ENCODE measurements around the gene SCTR.

Gene SCTR

GRCh38 chr2:119521433-119522050 lies 2.7 kb downstream of the SCTR start (continued):
- TF ChIP-seq CSRNP3 (CRISPR knock-in tag; IDR thresholded peaks at IDR 0.05) (no peak), CREB5 (CRISPR knock-in tag; IDR thresholded peaks at IDR 0.05; ENCODE audit: low read depth) (no peak), ZNF565 (CRISPR knock-in tag; conservative IDR thresholded peaks at IDR 0.05; ENCODE audit: low read depth) (no peak), ZNF8 (CRISPR knock-in tag; IDR thresholded peaks at IDR 0.05) (no peak)

- no peak for TF ChIP-seq CSDC2 (CRISPR knock-in tag; IDR thresholded peaks at IDR 0.05)
- no peak for TF ChIP-seq OSR1 (CRISPR knock-in tag; IDR thresholded peaks at IDR 0.05)
- no peak for TF ChIP-seq ZNF565 (CRISPR knock-in tag; conservative IDR thresholded peaks at IDR 0.05; ENCODE audit: low read depth)
- no peak for ATAC-seq
Measured at GRCh38 chr2:119520696-119521432, 3.4 kb downstream of the SCTR start.

- ATAC-seq: no peak
- TF ChIP-seq PPARA (CRISPR knock-in tag; IDR thresholded peaks at IDR 0.05; ENCODE audit: borderline replicate concordance): no peak
- no peak for TF ChIP-seq ZNF70 (CRISPR knock-in tag; IDR thresholded peaks at IDR 0.05)
- TF ChIP-seq ZC3H10 (CRISPR knock-in tag; IDR thresholded peaks at IDR 0.05): no peak
- no peak for TF ChIP-seq ESRRG (CRISPR knock-in tag; IDR thresholded peaks at IDR 0.05)
- no peak for TF ChIP-seq TCF4 (CRISPR knock-in tag; IDR thresholded peaks at IDR 0.05; ENCODE audit: borderline replicate concordance)
- TF ChIP-seq PATZ1 (CRISPR knock-in tag; IDR thresholded peaks at IDR 0.05; ENCODE audit: borderline replicate concordance): no peak
- no peak for TF ChIP-seq ZFP3 (CRISPR knock-in tag; IDR thresholded peaks at IDR 0.05)
- TF ChIP-seq TOX (CRISPR knock-in tag; IDR thresholded peaks at IDR 0.05; ENCODE audit: borderline replicate concordance): no peak
- TF ChIP-seq ZNF8 (CRISPR knock-in tag; IDR thresholded peaks at IDR 0.05): no peak
- no peak for TF ChIP-seq ZNF565 (CRISPR knock-in tag; conservative IDR thresholded peaks at IDR 0.05; ENCODE audit: low read depth)
- no peak for TF ChIP-seq ARNTL (CRISPR knock-in tag; IDR thresholded peaks at IDR 0.05; ENCODE audit: borderline replicate concordance, low read depth)
- no peak for TF ChIP-seq CREB5 (CRISPR knock-in tag; IDR thresholded peaks at IDR 0.05; ENCODE audit: low read depth)
- no peak for TF ChIP-seq TSHZ2 (CRISPR knock-in tag; IDR thresholded peaks at IDR 0.05)
- TF ChIP-seq CSDC2 (CRISPR knock-in tag; IDR thresholded peaks at IDR 0.05): no peak
- TF ChIP-seq SNAI2 (CRISPR knock-in tag; IDR thresholded peaks at IDR 0.05): no peak
- TF ChIP-seq CSRNP3 (CRISPR knock-in tag; IDR thresholded peaks at IDR 0.05): no peak
- TF ChIP-seq RARB (CRISPR knock-in tag; IDR thresholded peaks at IDR 0.05): no peak
- TF ChIP-seq BACH2 (CRISPR knock-in tag; IDR thresholded peaks at IDR 0.05; ENCODE audit: borderline replicate concordance): no peak
- TF ChIP-seq ZFP30 (CRISPR knock-in tag; IDR thresholded peaks at IDR 0.05): no peak
Measured at GRCh38 chr2:119519057-119519408, 5.2 kb downstream of the SCTR start.

All from SK-N-SH treated with all-trans-retinoic acid at 6 μM for 48 hours (cell line).